Choroid plexus epithelial cell (primary cell): Measurements from ENCODE around the gene ZMYM4.

Experiments used
- DNase-seq: peaks from one replicate; pipeline ENCODE4 v3.0.0-alpha.2; 2010; ENCODE audit warnings: low read depth
- H3K4me3 ChIP-seq: 2 replicates; pipeline ENCODE4 v1.5.1; 2011; ENCODE audit warnings: low read depth, mild to moderate bottlenecking, control low read depth, low read length, moderate library complexity
- TF ChIP-seq, protein P1 (sequence below): conservative IDR thresholded peaks from 2 replicates; pipeline ENCODE4 v1.5.1; 2011; ENCODE audit warnings: low read depth, mild to moderate bottlenecking, control low read depth, inconsistent platforms, low read length, moderate library complexity

Gene ZMYM4

DNA sequence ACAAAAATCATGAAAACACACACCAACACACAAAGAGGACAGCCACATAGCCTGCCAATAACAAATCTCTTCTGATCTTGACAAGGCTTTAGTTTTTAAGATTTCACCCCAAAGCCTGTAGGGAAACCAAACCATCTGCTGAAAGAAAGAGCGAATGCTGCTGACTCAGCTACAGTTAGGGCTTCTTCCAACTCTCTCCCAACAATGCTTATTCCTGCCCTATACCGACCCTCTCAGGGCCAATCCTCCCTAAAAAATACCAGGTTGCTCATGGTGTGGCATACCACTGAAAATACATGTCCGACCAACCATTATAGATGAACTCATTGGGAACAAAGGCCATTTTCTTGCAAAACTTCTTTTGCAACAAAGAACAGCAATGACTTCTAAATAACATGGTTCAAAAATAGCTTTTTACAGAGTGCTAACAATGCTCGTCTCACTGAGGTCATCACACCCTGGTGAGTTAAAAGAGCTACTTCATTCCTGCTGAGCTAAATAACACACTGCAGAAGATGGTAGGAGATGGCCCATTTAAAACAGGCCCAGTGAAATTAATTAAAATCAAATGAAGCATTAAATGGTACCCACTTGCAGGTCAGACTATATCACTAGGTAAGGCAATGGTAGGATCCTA is 202.6 kb downstream of the ZMYM4 start:
- peak; percentile 22 for DNase-seq
- no peak overlapping the region for H3K4me3 ChIP-seq
- TF ChIP-seq, protein P1, sequence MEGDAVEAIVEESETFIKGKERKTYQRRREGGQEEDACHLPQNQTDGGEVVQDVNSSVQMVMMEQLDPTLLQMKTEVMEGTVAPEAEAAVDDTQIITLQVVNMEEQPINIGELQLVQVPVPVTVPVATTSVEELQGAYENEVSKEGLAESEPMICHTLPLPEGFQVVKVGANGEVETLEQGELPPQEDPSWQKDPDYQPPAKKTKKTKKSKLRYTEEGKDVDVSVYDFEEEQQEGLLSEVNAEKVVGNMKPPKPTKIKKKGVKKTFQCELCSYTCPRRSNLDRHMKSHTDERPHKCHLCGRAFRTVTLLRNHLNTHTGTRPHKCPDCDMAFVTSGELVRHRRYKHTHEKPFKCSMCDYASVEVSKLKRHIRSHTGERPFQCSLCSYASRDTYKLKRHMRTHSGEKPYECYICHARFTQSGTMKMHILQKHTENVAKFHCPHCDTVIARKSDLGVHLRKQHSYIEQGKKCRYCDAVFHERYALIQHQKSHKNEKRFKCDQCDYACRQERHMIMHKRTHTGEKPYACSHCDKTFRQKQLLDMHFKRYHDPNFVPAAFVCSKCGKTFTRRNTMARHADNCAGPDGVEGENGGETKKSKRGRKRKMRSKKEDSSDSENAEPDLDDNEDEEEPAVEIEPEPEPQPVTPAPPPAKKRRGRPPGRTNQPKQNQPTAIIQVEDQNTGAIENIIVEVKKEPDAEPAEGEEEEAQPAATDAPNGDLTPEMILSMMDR = no peak
